ENCODE data around the gene TRAPPC8. TPM values are rescaled to one million over a fixed set of nuclear protein-coding genes. Genes with fewer than 3 reads are reported as not detected.

TRAPPC8 gene
- total and polyA plus RNA-seq, 2 of the 13 experiments (the other 11 are each of a cell fraction or from before 2014, with no cell fraction given): 34.6 to 50.8 TPM

GRCh38 chr18:31876707-31877106 is 66.2 kb downstream of the TRAPPC8 start:
- ATAC-seq: no peak
- H3K79me2 ChIP-seq (ENCODE audit: insufficient read depth, low read length): peaks cover 3% of the 10 kb centered on the region
- no peaks in the 10 kb centered on the region for H3K27me3 ChIP-seq (ENCODE audit: control insufficient read depth in 1 of 2, insufficient read depth in 2 of 2, low read length in 2 of 2)
- FAIRE-seq: no peak
- no peak overlapping the region for H3K27ac ChIP-seq (ENCODE audit: extremely low read length, insufficient read depth, low read length)
- ChIA-PET POLR2A (no interaction called here), CTCF (ENCODE audit: low intra/inter-chr PET ratio, low total read pairs) (no interaction called here)
- no TSS peak for BruUV-seq (replicated peaks)
- H2AFZ ChIP-seq (ENCODE audit: low read length): no peak overlapping the region
- peaks cover 4% of the 10 kb centered on the region; the same call in 1 of the 2 replicates for H3K9me3 ChIP-seq (ENCODE audit: low read length)
- H3K4me2 ChIP-seq (ENCODE audit: low read depth, low read length): no peak overlapping the region
- no peak overlapping the region for H3K4me3 ChIP-seq (replicated peaks in 1 of 3; ENCODE audit: insufficient read depth in 1 of 3, low read depth in 2 of 3, low read length in 3 of 3)
- intact Hi-C loops (cut with micrococcal nuclease; ENCODE audit: unreplicated experiment) (no loop called here), in situ Hi-C loops (cut with HindIII; ENCODE audit: extremely low pct_ligation_motif_present, low pct_unique_long_range_greater_than_20kb) (no loop called here)
- no CpG with 5 or more reads among the region's 4 CpGs for WGBS (ENCODE audit: low lambda C conversion rate)
- no peak for TF ChIP-seq HNF4G (IDR thresholded peaks at IDR 0.05; ENCODE audit: borderline replicate concordance, low read depth, low read length)
- no peak for TF ChIP-seq HNF4G (CRISPR knock-in tag; IDR thresholded peaks at IDR 0.05; ENCODE audit: borderline replicate concordance, low read depth)
- TF ChIP-seq NFE2L2 (IDR thresholded peaks at IDR 0.05; ENCODE audit: low read length): no peak
- no peak for TF ChIP-seq CREB3 (CRISPR knock-in tag; IDR thresholded peaks at IDR 0.05)
- TF ChIP-seq NRL (CRISPR knock-in tag; IDR thresholded peaks at IDR 0.05; ENCODE audit: borderline replicate concordance): no peak
- no peak for TF ChIP-seq BATF2 (CRISPR knock-in tag; IDR thresholded peaks at IDR 0.05)
- TF ChIP-seq ZNF282 (IDR thresholded peaks at IDR 0.05; ENCODE audit: partially characterized antibody): no peak
- no peak for TF ChIP-seq SMAD9 (CRISPR knock-in tag; IDR thresholded peaks at IDR 0.05)
- no peak for TF ChIP-seq GMEB1 (CRISPR knock-in tag; IDR thresholded peaks at IDR 0.05; ENCODE audit: borderline replicate concordance)
- peaks cover 18% of the 10 kb centered on the region for H3K4me1 ChIP-seq (ENCODE audit: insufficient read depth, low read length)
- no peak overlapping the region for H3K9ac ChIP-seq (ENCODE audit: insufficient read depth, low read depth, low read length)
- no peaks in the 10 kb centered on the region for H4K20me1 ChIP-seq (ENCODE audit: insufficient read depth, low read length)
- no peak for DNase-seq (ENCODE audit: low spot score)
- peaks cover 3 to 51% of the 10 kb centered on the region in 2 experiments; a peak in 4 of 5 replicates for H3K36me3 ChIP-seq (replicated peaks in 1 of 2; ENCODE audit: control insufficient read depth in 1 of 2, insufficient read depth in 2 of 2, low read length in 2 of 2)
